ENCODE results near the gene TMEM218.

DNA sequence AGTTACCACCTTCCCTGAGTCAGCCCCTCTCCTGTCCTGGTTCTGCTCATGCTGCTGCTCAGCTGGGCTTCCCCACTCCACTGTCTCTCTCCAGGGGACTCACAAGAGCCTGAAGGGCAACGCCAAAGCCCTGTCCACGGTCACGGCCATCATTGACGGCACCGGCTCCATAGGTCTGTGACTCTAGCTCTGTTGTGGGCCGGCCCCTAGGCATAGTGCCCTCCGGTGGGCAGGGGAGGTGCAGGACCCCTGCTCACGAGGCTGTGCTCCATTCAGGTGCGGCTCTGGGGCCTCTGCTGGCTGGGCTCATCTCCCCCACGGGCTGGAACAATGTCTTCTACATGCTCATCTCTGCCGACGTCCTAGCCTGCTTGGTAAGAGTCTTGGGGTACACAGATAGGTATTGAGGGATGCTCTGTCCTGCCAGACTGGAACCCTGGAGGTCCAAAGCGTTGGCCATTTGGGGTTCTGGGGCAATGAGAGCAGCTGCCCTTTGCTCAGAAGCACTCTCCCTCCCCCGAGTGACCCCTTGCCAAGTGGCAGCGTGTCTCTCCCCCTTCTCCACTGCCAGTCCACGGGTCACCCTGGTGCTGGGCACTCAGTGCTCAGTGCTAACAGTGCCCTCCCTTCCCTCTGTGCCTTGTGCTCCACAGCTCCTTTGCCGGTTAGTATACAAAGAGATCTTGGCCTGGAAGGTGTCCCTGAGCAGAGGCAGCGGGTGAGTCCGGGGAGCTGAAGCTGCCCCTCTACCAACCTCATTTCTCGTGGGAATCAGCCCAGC lies 25.9 kb downstream of the TMEM218 start:
- TF ChIP-seq CTCF (IDR thresholded peaks at IDR 0.05) = no peak
- no peak for TF ChIP-seq POLR2A (IDR thresholded peaks at IDR 0.05)
